CD4-positive, CD25-positive, alpha-beta regulatory T cell (primary cell): ENCODE data around the gene KCNK7. TPM values are rescaled to one million over a fixed set of nuclear protein-coding genes. Genes with fewer than 3 reads are reported as not detected.

ENCODE experiments used
- ATAC-seq, 2 donors: fragments of 150-1000 bp; cut with Tn5 transposase; one replicate each; pipeline ENCODE4 v1.10.0; 2021; ENCODE audit warnings: low read depth in 2 of 2, moderate number of reproducible peaks in 2 of 2, moderate library complexity in 1 of 2
- DNase-seq, 3 donors: peaks; one replicate each; pipeline versions ENCODE4 v3.0.0 to v3.0.0-alpha.2; 2012 to 2022; ENCODE audit warnings: mixed read lengths in 1 of 3
- H3K27ac ChIP-seq: one replicate; pipeline ENCODE4 v1.7.0; 2013; ENCODE audit warnings: mild to moderate bottlenecking, low read length; ENCODE audit not compliant: insufficient read depth, poor library complexity, severe bottlenecking
- H3K27me3 ChIP-seq: one replicate; pipeline ENCODE4 v1.7.0; 2013; ENCODE audit warnings: low read length; ENCODE audit not compliant: control insufficient read depth, insufficient read depth
- H3K36me3 ChIP-seq: one replicate; pipeline ENCODE4 v1.7.0; 2013; ENCODE audit warnings: mild to moderate bottlenecking, low read length, moderate library complexity; ENCODE audit not compliant: control insufficient read depth, insufficient read depth
- H3K4me1 ChIP-seq: 2 replicates; pipeline ENCODE4 v1.7.0; 2013; ENCODE audit warnings: mild to moderate bottlenecking, low read length; ENCODE audit not compliant: insufficient read depth, control insufficient read depth, poor library complexity, severe bottlenecking
- H3K4me3 ChIP-seq: one replicate; pipeline ENCODE4 v1.7.0; 2013; ENCODE audit warnings: low read depth, mild to moderate bottlenecking, low read length, moderate library complexity
- H3K9me3 ChIP-seq, 2 experiments: 1 replicate in 1 of 2; 2 replicates in 1 of 2; pipeline ENCODE4 v1.7.0; 2013; ENCODE audit warnings: low read length in 2 of 2, mild to moderate bottlenecking in 1 of 2, moderate library complexity in 1 of 2; ENCODE audit not compliant: control insufficient read depth in 2 of 2
- H3K27ac Mint-ChIP-seq, 3 donors: one replicate each; pipeline ENCODE4 v1.8.0; 2020 to 2022; ENCODE audit warnings: mild to moderate bottlenecking in 3 of 3, mixed read lengths in 3 of 3, moderate library complexity in 2 of 3
- H3K27me3 Mint-ChIP-seq: one replicate; pipeline ENCODE4 v1.8.0; 2022; ENCODE audit warnings: mild to moderate bottlenecking, mixed read lengths
- H3K36me3 Mint-ChIP-seq: one replicate; pipeline ENCODE4 v1.8.0; 2020; ENCODE audit warnings: mixed read lengths
- H3K4me1 Mint-ChIP-seq, 4 donors: one replicate each; pipeline ENCODE4 v1.8.0; 2020 to 2022; ENCODE audit warnings: mixed read lengths in 4 of 4, mild to moderate bottlenecking in 1 of 4
- H3K4me3 Mint-ChIP-seq, 4 donors: one replicate each; pipeline ENCODE4 v1.8.0; 2020 to 2022; ENCODE audit warnings: mild to moderate bottlenecking in 4 of 4, mixed read lengths in 4 of 4, moderate library complexity in 3 of 4
- H3K9me3 Mint-ChIP-seq, 7 donors: one replicate each; pipeline ENCODE4 v1.8.0; 2020 to 2022; ENCODE audit warnings: mixed read lengths in 7 of 7, mild to moderate bottlenecking in 3 of 7, moderate library complexity in 2 of 7
- polyA plus RNA-seq, 4 donors: library from polyadenylated mRNA; unstranded; fragments of 300-500 nt; fragmentation: Illumina TruSeq; gene quantifications; one replicate each; pipeline ENCODE4 v1.2.3, GENCODE V29; 2021
- total RNA-seq: library from RNA; stranded (reverse); gene quantifications from one replicate; pipeline ENCODE4 v1.2.3, GENCODE V29; 2022

The KCNK7 gene
- total and polyA plus RNA-seq, 5 donors from 2014 or later = 0.19 to 5.5 (median 1.1) TPM; not detected in 1

- Histone ChIP-seq H3K9me3 (no peaks in the 10 kb centered on the region), H3K4me1 (no peaks in the 10 kb centered on the region), H3K4me3 (no peak overlapping the region), H3K36me3 (peaks cover 79% of the 10 kb centered on the region), H3K27me3 (no peaks in the 10 kb centered on the region), H3K27ac (no peak overlapping the region)
- no peaks in the 10 kb centered on the region for H3K27me3 Mint-ChIP-seq
- peaks cover 0 to 2% (median 0%) of the 10 kb centered on the region in 7 donors for H3K9me3 Mint-ChIP-seq
- peaks cover 0 to 12% (median 7%) of the 10 kb centered on the region in 4 donors for H3K4me1 Mint-ChIP-seq
- H3K27ac Mint-ChIP-seq = no peak overlapping the region
- H3K4me3 Mint-ChIP-seq = no peak overlapping the region
- DNase-seq (no peak), ATAC-seq (no peak)
- H3K36me3 Mint-ChIP-seq = peaks cover 7% of the 10 kb centered on the region
Observed at GRCh38 chr11:65624931-65625627, 29.5 kb upstream of the KCNK7 start.

GRCh38 chr11:65623852-65624616, 28.4 kb upstream of the KCNK7 start:
- Mint-ChIP-seq H3K27me3 (no peaks in the 10 kb centered on the region), H3K4me3 (no peak overlapping the region), H3K9me3 (peaks cover 0 to 2% (median 0%) of the 10 kb centered on the region in 7 donors), H3K27ac (peak overlapping the region in 1 of 3 donors; percentile 79), H3K36me3 (peaks cover 11% of the 10 kb centered on the region), H3K4me1 (peaks cover 0 to 19% (median 9%) of the 10 kb centered on the region in 4 donors)
- DNase-seq = no peak
- Histone ChIP-seq H3K27ac (no peak overlapping the region), H3K9me3 (no peaks in the 10 kb centered on the region), H3K27me3 (no peaks in the 10 kb centered on the region), H3K4me3 (no peak overlapping the region), H3K4me1 (no peaks in the 10 kb centered on the region), H3K36me3 (peaks cover 77% of the 10 kb centered on the region)
- ATAC-seq = no peak

GRCh38 chr11:65623177-65623576, 27.6 kb upstream of the KCNK7 start:
- ATAC-seq = no peak
- no peak overlapping the region for H3K27ac ChIP-seq
- H3K27me3 ChIP-seq = no peaks in the 10 kb centered on the region
- Mint-ChIP-seq H3K27ac (peak overlapping the region in 1 of 3 donors; percentile 48), H3K4me1 (peaks cover 0 to 23% (median 9%) of the 10 kb centered on the region in 4 donors), H3K9me3 (peaks cover 0 to 2% (median 0%) of the 10 kb centered on the region in 7 donors), H3K4me3 (peak overlapping the region in 1 of 4 donors; percentile 44), H3K27me3 (no peaks in the 10 kb centered on the region), H3K36me3 (peaks cover 11% of the 10 kb centered on the region)
- no peak overlapping the region for H3K4me3 ChIP-seq
- DNase-seq = no peak
- no peaks in the 10 kb centered on the region for H3K4me1 ChIP-seq
- H3K36me3 ChIP-seq = peaks cover 78% of the 10 kb centered on the region
- no peaks in the 10 kb centered on the region for H3K9me3 ChIP-seq

GRCh38 chr11:65622011-65622410, 26.4 kb upstream of the KCNK7 start:
- ATAC-seq (no peak), DNase-seq (no peak)
- peaks cover 11% of the 10 kb centered on the region for H3K36me3 Mint-ChIP-seq
- no peaks in the 10 kb centered on the region for H3K27me3 ChIP-seq
- no peaks in the 10 kb centered on the region for H3K9me3 ChIP-seq
- H3K4me1 ChIP-seq = peaks cover 10% of the 10 kb centered on the region
- H3K9me3 Mint-ChIP-seq = peaks cover 0 to 2% (median 0%) of the 10 kb centered on the region in 7 donors
- peak overlapping the region in 1 of 4 donors; percentile 75 for H3K4me3 Mint-ChIP-seq
- H3K27ac ChIP-seq = no peak overlapping the region
- no peak overlapping the region for H3K4me3 ChIP-seq
- H3K36me3 ChIP-seq = peaks cover 74% of the 10 kb centered on the region
- peak overlapping the region in 1 of 3 donors; percentile 6 for H3K27ac Mint-ChIP-seq
- no peaks in the 10 kb centered on the region for H3K27me3 Mint-ChIP-seq
- peaks cover 0 to 29% (median 11%) of the 10 kb centered on the region in 4 donors for H3K4me1 Mint-ChIP-seq

GRCh38 chr11:65621460-65621859, 25.9 kb upstream of the KCNK7 start:
- H3K4me1 ChIP-seq = peaks cover 16% of the 10 kb centered on the region
- Mint-ChIP-seq H3K27me3 (peaks cover 1% of the 10 kb centered on the region), H3K27ac (no peak overlapping the region), H3K4me1 (peaks cover 0 to 35% (median 17%) of the 10 kb centered on the region in 4 donors), H3K4me3 (peak overlapping the region in 2 of 4 donors; percentile 27 to 75), H3K36me3 (peaks cover 13% of the 10 kb centered on the region), H3K9me3 (peaks cover 0 to 2% (median 0%) of the 10 kb centered on the region in 7 donors)
- H3K27me3 ChIP-seq = no peaks in the 10 kb centered on the region
- H3K27ac ChIP-seq = no peak overlapping the region
- DNase-seq (no peak), ATAC-seq (no peak)
- H3K36me3 ChIP-seq = peaks cover 69% of the 10 kb centered on the region
- no peak overlapping the region for H3K4me3 ChIP-seq
- H3K9me3 ChIP-seq = no peaks in the 10 kb centered on the region

- no peak overlapping the region for H3K27ac Mint-ChIP-seq
- H3K9me3 ChIP-seq = no peaks in the 10 kb centered on the region
- peaks cover 4% of the 10 kb centered on the region for H3K27me3 Mint-ChIP-seq
- no peak overlapping the region for H3K4me3 ChIP-seq
- H3K36me3 ChIP-seq = peaks cover 61% of the 10 kb centered on the region
- H3K27me3 ChIP-seq = no peaks in the 10 kb centered on the region
- ATAC-seq = no peak
- peaks cover 0 to 32% (median 16%) of the 10 kb centered on the region in 4 donors for H3K4me1 Mint-ChIP-seq
- peaks cover 9% of the 10 kb centered on the region for H3K36me3 Mint-ChIP-seq
- peaks cover 0 to 2% (median 0%) of the 10 kb centered on the region in 7 donors for H3K9me3 Mint-ChIP-seq
- H3K4me3 Mint-ChIP-seq = peak overlapping the region in 1 of 4 donors; percentile 75
- H3K4me1 ChIP-seq = peaks cover 23% of the 10 kb centered on the region
- H3K27ac ChIP-seq = no peak overlapping the region
- DNase-seq = no peak
Observed at GRCh38 chr11:65620666-65621065, 25.1 kb upstream of the KCNK7 start.

GRCh38 chr11:65619281-65619928, 23.8 kb upstream of the KCNK7 start:
- Histone ChIP-seq H3K27ac (no peak overlapping the region), H3K4me3 (no peak overlapping the region), H3K36me3 (peaks cover 55% of the 10 kb centered on the region), H3K4me1 (peaks cover 23% of the 10 kb centered on the region), H3K9me3 (no peaks in the 10 kb centered on the region), H3K27me3 (no peaks in the 10 kb centered on the region)
- DNase-seq (no peak), ATAC-seq (no peak)
- H3K36me3 Mint-ChIP-seq = peaks cover 9% of the 10 kb centered on the region
- peak overlapping the region in 1 of 3 donors; percentile 6 for H3K27ac Mint-ChIP-seq
- H3K4me3 Mint-ChIP-seq = peak overlapping the region in 2 of 4 donors; percentile 27 to 57
- H3K27me3 Mint-ChIP-seq = peaks cover 4% of the 10 kb centered on the region
- peaks cover 0 to 2% (median 0%) of the 10 kb centered on the region in 7 donors for H3K9me3 Mint-ChIP-seq
- H3K4me1 Mint-ChIP-seq = peaks cover 0 to 37% (median 16%) of the 10 kb centered on the region in 4 donors
